Peyer's patch (tissue), 4 donors: ENCODE results near the gene LRRC56. TPM values are rescaled to one million over a fixed set of nuclear protein-coding genes. Genes with fewer than 3 reads are reported as not detected.
A peak's percentile ranks its signal among the peaks of the same experiment; 100 is the strongest.

Experiments
- DNase-seq, 3 donors: peaks; one replicate each; pipeline ENCODE4 v3.0.0-alpha.2; 2017 to 2019
- H3K27ac ChIP-seq, 4 donors: fragments of 200-600 bp; sonication (generic); one replicate each; pipeline ENCODE4 v1.5.1; 2016 to 2019
- H3K27me3 ChIP-seq, 2 donors: fragments of 200-600 bp; sonication (generic); one replicate each; pipeline ENCODE4 v1.5.1; 2019
- H3K36me3 ChIP-seq, 3 donors: fragments of 200-600 bp; sonication (generic); one replicate each; pipeline ENCODE4 v1.5.1; 2016 to 2019
- H3K4me1 ChIP-seq, 4 donors: fragments of 200-600 bp; sonication (generic); one replicate each; pipeline ENCODE4 v1.5.1; 2016 to 2019
- H3K4me3 ChIP-seq, 4 donors: fragments of 200-600 bp; sonication (generic); 1 replicate in 3 of 4; 2 replicates in 1 of 4; pipeline ENCODE4 v1.5.1; 2016 to 2019; ENCODE audit warnings: mild to moderate bottlenecking in 1 of 4
- H3K9me3 ChIP-seq, 4 donors: fragments of 200-600 bp; sonication (generic); one replicate each; pipeline ENCODE4 v1.5.1; 2016 to 2019; ENCODE audit warnings: mild to moderate bottlenecking in 1 of 4
- POLR2A ChIP-seq, 2 donors: fragments of 450-650 bp; IDR thresholded peaks; one replicate each; pipeline ENCODE4 v1.5.1; 2017; ENCODE audit warnings: antibody characterized with exemption in 2 of 2, mild to moderate bottlenecking in 2 of 2, moderate library complexity in 2 of 2
- total RNA-seq, 4 donors: library from RNA; depleted of rRNA; stranded (reverse); fragments of >200 nt; gene quantifications; one replicate each; pipeline ENCODE4 v1.1.0, GENCODE V29; 2016
- TF ChIP-seq, protein P1 (sequence below), 6 experiments: fragments of 450-650 bp in 4 of 6; fragments of 200-600 bp in 2 of 6; sonication (generic) in 1 of 6; IDR thresholded peaks; one replicate each; pipeline ENCODE4 v1.5.1; 2017 to 2019; ENCODE audit warnings: antibody characterized with exemption in 6 of 6, mild to moderate bottlenecking in 3 of 6, moderate library complexity in 1 of 6

Gene LRRC56
- total RNA-seq, 4 donors from 2014 or later = 0.67 to 4.1 (median 2.4) TPM

DNA sequence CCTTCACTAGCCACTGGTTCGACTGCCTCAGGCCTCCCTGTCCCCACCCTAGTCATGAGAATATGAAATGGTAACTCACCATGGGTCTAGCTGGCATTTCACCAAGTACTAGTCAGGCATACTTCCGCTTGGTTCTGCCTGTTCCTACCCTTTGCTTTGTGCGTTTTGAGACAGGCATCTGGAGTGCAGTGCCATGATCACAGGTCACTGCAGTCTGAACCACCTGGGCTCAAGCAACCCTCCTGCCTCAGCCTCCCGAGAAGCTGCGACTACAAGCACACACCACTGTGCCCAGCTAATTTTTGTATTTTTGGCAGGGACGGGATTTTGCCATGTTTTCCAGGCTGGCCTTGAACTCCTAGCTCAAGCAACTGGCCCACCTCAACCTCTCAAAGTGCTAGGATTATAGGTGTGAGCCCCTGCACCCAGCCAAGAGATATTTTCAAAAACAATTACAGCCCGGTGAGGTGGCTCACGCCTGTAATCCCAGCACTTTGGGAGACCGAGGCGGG is 16.1 kb upstream of the LRRC56 start:
- peaks cover 0 to 8% (median 3%) of the 10 kb centered on the region in 4 donors for H3K4me1 ChIP-seq
- no peak overlapping the region for H3K27ac ChIP-seq
- no peaks in the 10 kb centered on the region for H3K36me3 ChIP-seq
- no peak for TF ChIP-seq POLR2A (IDR thresholded peaks at IDR 0.05)
- TF ChIP-seq, protein P1, sequence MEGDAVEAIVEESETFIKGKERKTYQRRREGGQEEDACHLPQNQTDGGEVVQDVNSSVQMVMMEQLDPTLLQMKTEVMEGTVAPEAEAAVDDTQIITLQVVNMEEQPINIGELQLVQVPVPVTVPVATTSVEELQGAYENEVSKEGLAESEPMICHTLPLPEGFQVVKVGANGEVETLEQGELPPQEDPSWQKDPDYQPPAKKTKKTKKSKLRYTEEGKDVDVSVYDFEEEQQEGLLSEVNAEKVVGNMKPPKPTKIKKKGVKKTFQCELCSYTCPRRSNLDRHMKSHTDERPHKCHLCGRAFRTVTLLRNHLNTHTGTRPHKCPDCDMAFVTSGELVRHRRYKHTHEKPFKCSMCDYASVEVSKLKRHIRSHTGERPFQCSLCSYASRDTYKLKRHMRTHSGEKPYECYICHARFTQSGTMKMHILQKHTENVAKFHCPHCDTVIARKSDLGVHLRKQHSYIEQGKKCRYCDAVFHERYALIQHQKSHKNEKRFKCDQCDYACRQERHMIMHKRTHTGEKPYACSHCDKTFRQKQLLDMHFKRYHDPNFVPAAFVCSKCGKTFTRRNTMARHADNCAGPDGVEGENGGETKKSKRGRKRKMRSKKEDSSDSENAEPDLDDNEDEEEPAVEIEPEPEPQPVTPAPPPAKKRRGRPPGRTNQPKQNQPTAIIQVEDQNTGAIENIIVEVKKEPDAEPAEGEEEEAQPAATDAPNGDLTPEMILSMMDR (IDR thresholded peaks at IDR 0.05) = no peak
- no peaks in the 10 kb centered on the region for H3K27me3 ChIP-seq
- peaks cover 0 to 10% (median 0%) of the 10 kb centered on the region in 4 donors for H3K9me3 ChIP-seq
- no peak overlapping the region for H3K4me3 ChIP-seq
- no peak for DNase-seq

DNA sequence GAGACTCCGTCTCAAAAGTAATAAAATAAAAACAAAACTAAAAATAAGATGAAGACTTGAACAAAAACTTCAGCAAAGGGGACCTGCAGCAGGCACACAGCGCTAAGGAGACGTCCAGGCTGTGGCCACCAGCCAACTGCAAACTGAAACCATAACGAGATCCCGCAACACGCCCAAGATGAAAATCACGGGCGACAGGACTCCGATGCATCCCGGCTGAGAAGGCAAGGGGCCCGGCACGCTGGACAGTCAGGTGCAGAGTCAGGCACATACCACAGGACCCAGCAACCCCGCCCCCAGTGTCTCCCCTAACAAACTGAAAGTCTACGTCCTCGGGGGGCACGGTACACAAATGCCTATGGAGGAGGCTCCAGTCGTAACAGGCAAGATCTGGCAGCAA is 11.1 kb upstream of the LRRC56 start:
- no peak for DNase-seq
- Histone ChIP-seq H3K36me3 (peaks cover 0 to 2% (median 0%) of the 10 kb centered on the region in 3 donors), H3K4me1 (no peaks in the 10 kb centered on the region), H3K9me3 (no peaks in the 10 kb centered on the region), H3K27ac (no peak overlapping the region), H3K4me3 (no peak overlapping the region), H3K27me3 (no peaks in the 10 kb centered on the region)
- TF ChIP-seq, protein P1 (IDR thresholded peaks at IDR 0.05) = no peak
- no peak for TF ChIP-seq POLR2A (IDR thresholded peaks at IDR 0.05)

DNA sequence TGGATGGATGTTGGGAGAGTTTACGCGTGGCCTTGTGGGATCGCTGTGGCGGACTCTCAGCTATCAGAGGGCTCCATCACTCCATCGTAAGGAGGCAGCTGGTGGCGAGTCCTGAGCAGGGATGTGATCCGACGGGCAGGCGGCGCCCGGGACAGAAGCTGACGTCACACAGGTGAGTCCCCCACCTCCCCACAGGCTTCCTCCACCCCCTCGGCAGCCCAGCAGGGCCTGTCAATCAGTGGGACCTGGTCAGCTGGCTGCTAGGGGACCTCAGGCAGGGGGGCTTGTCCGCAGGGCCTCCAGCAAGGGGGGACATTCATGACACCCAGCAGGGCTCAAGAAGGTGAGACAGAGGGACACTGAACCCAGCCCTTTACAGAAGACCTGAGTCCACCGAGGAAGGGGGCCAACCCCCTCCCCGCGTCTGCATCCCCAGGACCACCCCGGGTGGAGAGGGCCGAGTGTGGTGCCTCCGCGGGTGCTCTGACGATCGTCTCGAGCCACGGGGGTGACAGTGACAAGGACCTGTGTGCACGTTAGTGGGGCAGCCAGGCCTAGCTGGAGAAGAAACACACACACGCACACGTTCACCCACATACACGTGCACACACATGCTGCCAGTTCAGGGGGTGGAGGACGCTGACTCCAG is 9.0 kb upstream of the LRRC56 start:
- Histone ChIP-seq H3K4me3 (no peak overlapping the region), H3K9me3 (no peaks in the 10 kb centered on the region), H3K27ac (no peak overlapping the region), H3K27me3 (no peaks in the 10 kb centered on the region), H3K36me3 (peaks cover 0 to 23% (median 0%) of the 10 kb centered on the region in 3 donors), H3K4me1 (peaks cover 0 to under 1% (median 0%) of the 10 kb centered on the region in 4 donors)
- TF ChIP-seq, protein P1 (IDR thresholded peaks at IDR 0.05) = no peak
- no peak for TF ChIP-seq POLR2A (IDR thresholded peaks at IDR 0.05)
- no peak for DNase-seq

DNA sequence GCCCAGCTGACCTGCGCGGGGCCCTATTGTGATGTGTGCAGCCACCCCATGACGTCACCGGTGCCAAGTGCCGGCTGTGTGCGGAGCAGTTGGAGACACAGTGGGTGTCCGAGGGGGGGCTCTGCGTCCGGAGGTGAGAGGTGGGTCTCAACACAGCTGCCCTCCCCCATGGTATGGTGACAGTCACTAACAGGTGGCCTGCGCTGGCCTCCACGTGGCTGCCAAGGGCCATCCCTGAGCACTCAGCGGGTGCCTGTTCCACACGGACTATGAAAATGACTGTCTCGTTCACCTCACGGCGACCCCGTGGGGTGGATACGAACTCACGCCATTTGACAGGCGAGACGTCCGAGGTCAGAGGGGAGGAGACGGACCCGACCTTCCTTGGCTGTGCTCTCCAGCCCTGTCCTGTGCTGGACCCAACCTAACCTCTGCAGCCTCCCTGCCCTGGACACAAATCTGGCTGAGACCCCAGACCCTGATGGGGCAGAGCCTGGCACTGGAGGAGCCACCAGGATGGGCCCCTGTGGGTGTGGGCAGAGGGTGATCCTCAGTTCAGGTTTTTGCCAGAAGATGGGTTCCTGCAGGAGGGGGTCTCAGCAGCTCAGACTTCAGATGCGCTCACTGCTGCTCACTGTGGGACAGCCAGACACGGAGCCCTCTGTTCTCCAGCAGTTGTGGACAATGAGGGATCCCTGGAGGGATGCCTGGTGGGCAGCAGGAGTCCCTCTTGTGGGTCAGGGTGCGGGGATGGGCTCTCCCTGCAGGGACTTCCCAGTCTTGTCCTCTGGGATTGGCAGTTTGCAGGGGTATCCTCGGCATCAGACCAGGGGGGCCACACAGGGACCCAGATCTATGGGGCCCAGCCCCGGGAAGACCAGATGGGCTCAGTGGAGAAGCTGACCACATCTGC is 8.3 kb upstream of the LRRC56 start:
- Histone ChIP-seq H3K4me3 (no peak overlapping the region), H3K4me1 (peaks cover 0 to 8% (median 2%) of the 10 kb centered on the region in 4 donors), H3K36me3 (peaks cover 0 to 26% (median 0%) of the 10 kb centered on the region in 3 donors), H3K27me3 (no peaks in the 10 kb centered on the region), H3K9me3 (no peaks in the 10 kb centered on the region), H3K27ac (no peak overlapping the region)
- peak in 1 of 3 donors; percentile 37 for DNase-seq
- TF ChIP-seq, protein P1 (IDR thresholded peaks at IDR 0.05) = no peak
- TF ChIP-seq POLR2A (IDR thresholded peaks at IDR 0.05) = no peak

DNA sequence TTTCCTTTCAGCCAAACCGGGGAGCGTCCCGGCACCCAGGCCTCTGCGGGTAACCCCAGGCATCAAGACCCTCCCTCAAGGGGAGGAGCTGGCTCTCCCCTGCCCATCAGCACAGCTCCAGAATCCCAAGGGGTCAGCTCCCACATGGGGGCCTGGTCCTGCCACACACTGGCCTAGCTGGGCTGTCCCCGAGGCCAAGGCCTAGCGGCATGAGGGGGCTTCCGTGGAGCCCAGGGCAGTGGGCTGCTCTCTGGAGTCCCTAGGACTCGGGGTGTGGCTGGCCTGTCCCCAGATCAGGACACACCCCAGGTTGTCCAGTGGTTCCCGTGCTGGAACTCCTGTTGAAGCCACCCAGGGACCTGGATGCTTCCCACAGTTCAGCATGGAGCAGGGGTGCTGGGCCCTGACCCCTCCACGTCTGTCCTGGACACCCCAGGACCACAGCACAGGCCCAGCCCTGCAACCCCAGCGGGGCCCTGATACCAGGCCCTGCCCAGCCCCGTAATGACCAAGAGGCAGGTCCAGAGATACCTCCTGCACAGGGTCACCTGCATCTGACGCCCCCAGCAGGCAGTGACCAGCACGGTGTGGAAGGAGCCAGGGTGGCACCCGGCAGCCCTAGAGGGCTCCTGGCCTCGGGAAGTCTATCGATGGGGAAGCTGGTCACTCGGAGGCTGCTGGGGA is 7.5 kb upstream of the LRRC56 start:
- Histone ChIP-seq H3K9me3 (no peaks in the 10 kb centered on the region), H3K36me3 (peaks cover 0 to 26% (median 0%) of the 10 kb centered on the region in 3 donors), H3K4me3 (no peak overlapping the region), H3K4me1 (peaks cover 0 to 16% (median 9%) of the 10 kb centered on the region in 4 donors), H3K27me3 (no peaks in the 10 kb centered on the region), H3K27ac (no peak overlapping the region)
- peak in 1 of 3 donors; percentile 44 for DNase-seq
- TF ChIP-seq, protein P1 (IDR thresholded peaks at IDR 0.05) = no peak
- no peak for TF ChIP-seq POLR2A (IDR thresholded peaks at IDR 0.05)
